ENCODE measurements around the gene ATP5F1A.
"Not testable (repeated sequence)": the region's sequence is repeated elsewhere in the genome, so short reads cannot be mapped to it uniquely, and the experiment has no call there.

ATP5F1A gene

GRCh38 chr18:46072959-46073358 is 25.1 kb downstream of the ATP5F1A start:
- DNase-seq, result no peak

GRCh38 chr18:46072376-46072867 is 25.7 kb downstream of the ATP5F1A start:
- no peak for DNase-seq

GRCh38 chr18:46071653-46072375 is 26.3 kb downstream of the ATP5F1A start, which contains the start of gene PSTPIP2:
Gene PSTPIP2 (minus strand): TSS chr18:46072260. CDS start chr18:46072188, 72 bp downstream.
- peak; percentile 77 for DNase-seq

DNA sequence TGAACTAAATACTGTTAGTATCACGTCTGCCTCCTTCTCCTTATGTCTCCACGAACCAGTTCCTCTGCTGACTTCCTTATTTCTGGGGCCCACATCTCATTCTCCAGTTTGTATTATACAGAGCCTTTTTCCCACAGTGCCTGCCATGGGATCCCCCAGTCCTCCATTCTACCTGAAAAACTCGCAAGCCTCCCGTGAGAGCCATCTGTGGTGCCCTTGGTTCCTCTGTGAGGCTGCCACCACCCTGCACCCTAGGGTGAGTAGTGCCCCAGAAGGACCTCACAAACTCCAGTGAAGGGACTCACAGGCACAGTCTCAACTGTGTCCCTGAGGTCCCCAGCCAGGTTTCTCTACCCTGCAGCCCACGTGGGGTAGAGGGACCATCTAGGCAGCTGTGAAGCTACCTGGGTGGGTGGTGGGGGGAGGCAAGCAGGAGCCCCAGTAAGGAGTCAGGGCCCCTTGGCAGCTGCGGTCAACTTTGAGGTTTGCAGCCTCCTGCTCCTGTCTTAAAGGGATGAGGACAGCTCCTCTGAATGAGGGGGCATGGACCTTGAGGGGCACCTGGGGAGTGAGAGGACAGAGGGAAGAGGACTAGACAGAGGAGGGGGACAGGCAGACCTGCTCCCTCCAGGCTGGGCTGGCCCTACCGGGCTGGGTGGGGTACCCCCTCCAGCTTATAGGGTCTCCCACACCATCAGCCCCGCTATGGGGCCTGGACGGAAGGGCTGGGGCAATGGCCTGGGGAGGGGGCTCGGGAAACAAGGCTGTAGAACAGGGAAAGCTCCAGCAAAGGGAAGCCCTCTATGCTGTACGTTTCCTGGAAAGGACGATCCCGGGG is 27.1 kb downstream of the ATP5F1A start:
- DNase-seq, result peak; percentile 32

DNA sequence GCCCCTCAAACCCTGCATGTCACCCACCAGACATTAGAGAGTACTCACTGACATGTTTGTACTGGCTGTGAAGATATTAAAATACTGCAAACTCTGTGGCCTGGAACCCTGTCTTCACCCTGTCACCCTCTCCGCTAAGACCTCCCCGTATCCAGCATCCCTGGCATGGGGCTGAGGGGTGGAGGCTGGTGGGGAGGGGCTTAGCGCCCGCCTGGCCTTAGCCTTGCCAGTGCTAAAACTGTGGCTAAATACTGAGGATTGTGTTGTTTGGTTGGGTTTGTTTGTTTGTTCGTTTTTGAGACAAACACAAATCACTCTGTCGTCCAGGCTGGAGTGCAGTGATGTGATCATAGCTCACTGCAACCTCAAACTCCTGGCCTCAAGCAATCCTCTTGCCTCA is 27.9 kb downstream of the ATP5F1A start:
- DNase-seq, result no peak

DNA sequence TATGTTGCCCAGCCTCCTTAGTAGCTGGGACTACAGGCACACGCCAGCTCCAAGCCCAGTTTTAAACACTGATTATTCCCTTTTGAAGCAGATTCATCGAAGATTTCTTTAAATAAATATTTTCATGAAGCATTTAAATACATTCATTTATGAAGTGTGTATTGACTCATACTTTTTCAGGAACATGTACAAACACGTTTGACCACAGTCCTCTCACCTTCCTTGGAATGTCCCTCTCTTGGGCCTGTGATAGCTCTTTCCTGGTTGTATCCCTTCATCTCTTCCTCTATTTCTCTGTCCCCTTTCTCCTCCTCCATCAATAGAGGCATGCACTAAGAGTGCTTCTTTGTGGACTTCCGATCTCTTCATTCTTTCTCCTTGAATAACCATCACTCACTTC is 28.6 kb downstream of the ATP5F1A start:
- no peak for DNase-seq

- no peak for DNase-seq
These were observed 29.3 kb downstream of the ATP5F1A start for GRCh38 chr18:46068763-46069162.

DNA sequence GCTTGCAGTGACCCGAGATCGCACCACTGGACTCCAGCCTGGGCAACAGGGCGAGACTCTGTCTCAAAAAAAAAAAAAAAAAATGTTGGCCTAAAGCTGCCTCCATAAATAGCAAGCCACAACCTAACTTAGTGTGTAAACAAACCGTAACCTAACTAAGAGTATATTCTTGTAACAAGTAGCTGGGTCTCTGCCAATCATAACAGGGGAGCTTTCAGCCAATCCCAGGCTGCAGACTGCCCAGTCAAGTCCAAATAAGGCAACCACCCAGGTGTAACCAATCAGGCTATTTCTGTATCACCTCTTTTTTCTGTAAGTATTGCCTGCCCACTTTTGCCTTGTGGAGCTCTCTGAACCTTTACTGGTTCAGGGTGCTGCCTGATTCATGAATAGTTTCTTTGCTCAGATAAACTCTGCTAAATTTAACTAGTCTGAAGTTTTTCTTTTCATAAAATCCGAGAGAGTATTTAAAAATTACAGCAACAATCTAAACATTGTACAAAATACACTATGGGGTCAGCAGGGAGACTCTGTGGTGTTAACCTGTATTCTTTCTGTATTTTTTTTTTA is 30.6 kb downstream of the ATP5F1A start:
- no peak for DNase-seq

DNA sequence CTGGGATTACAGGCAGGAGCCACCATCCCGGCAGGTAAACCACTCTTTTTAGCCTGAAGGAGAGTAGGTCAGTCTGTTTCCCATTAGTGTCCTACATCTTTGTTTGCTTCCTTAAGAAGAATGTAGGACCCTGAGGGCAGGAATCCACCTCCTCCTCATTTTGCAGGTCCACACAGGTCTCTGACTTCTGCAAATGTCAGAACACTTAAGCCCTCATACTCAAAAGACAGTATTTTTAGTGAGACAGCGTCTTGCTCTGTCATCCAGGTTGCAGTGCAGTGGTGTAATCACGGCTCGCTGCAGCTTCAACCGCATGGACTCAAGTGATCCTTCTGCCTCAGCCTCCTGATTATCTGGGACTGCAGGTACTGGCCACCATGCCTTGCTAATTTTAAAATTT is 35.3 kb downstream of the ATP5F1A start:
- DNase-seq, result no peak

DNA sequence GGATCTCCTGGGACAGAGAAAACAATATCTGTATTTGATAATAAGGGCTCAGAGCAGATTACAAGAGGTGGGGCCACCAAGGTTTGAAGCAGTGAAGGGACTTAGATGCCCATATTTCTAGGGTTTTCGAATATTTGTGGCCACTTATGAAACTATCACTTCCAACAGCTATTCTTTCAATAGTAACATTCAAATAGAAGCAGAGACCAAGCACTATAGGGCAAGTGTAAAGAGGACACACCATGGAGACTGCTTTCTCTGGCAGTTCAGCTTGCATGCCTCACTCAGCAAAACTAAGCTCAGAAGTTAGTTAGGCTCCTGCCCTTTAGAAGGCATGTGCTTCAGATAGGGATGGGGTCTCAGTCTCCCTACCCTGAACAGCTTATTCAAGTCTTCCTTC is 36.3 kb downstream of the ATP5F1A start:
- no peak for DNase-seq

- no peak for DNase-seq
These were observed 36.7 kb downstream of the ATP5F1A start for GRCh38 chr18:46061387-46061786.

GRCh38 chr18:46060359-46060841 is 37.7 kb downstream of the ATP5F1A start:
- no peak for DNase-seq

DNA sequence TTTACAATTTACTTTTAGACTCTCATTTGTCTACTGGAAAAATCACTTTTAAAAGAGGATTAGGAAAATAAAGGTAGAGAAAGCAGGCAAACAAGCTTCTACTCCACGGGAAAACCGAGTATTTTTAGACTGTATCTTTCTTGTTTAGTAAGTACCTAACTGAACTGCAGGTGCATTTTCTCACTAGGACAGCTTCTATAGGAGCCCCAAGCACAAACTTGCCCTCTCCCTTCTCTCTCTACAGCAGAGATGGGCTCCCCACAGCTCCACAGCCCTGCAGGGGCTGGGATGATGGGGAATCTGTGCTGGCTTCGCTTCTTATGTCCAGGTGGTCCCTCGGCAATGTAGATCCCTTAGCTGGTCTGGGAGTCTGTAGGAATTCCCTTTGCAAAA is 42.3 kb downstream of the ATP5F1A start:
- DNase-seq, result no peak

- no peak for DNase-seq
These were observed 42.9 kb downstream of the ATP5F1A start for GRCh38 chr18:46054956-46055837.

GRCh38 chr18:46053368-46054095 is 44.6 kb downstream of the ATP5F1A start:
- DNase-seq, result no peak

DNA sequence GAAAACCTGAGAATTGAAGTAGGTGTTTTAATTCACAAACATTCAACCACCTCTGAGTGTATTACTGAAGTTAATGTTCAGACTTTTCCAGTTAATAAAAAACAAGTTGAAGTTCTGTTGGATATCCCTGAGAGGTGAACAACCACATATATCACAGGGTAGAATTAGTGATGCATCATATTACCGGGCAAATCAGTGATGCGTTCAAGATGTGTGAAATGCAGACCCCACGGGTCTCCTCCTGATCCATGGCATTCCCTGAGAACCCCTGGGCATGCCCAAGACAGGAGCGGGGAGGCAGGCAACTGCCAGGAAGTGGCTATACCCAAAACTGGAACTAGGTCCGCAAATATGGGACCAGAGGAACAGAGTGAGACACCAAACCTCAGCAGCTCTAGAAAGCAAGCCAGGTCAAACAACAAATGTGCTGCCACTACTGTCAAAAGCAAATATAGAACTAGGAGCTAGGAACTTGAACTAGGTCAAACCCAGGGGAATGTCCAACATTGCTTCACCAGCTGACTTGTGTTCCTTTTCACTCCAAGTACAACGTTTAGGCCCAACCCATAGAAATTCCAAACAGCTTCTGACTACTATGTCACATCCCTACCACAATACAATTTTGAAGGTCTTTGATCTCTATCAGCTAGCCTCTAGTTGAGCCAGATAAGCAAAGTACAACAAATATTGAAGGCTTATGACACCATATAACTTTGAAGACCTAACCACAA is 46.2 kb downstream of the ATP5F1A start:
- DNase-seq, result no peak

DNA sequence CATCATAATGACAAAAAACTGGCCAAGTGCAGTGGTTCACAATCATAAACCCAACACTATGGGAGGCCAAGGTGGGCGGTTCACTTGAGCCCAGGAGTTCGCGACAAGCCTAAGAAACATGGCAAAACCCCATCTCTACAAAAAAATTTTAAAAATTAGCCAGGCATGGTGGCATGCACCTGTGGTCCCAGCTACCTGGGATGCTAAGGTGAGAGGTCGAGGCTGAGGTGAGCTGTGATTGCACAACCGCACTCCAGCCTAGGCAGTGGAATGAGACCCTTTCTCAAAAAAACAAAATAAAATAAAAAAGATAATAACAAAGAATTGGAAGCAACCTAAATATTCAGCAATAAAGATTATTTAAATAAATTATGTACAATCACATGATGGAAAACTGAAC is 47.8 kb downstream of the ATP5F1A start:
- DNase-seq, result no peak

GRCh38 chr18:46048641-46049040 is 49.5 kb downstream of the ATP5F1A start:
- DNase-seq, result no peak

DNA sequence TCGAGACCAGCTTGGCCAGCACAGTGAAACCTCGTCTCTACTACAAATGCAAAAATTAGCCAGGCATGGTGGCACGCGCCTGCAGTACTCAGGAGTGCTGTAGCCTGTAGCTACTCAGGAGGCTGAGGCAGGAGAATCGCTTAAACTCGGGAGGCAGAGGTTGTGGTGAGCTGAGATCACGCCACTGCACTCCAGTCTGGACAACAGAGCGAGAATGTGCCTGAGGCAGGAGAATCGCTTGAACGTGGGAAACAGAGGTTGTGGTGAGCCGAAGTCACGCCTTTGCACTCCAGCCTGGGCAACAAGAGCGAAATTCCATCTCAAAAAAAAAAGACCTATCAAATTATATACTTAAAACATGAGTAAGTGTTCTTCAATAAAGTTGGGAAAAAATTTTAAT is 50.7 kb downstream of the ATP5F1A start:
- not testable (repeated sequence) for DNase-seq

DNA sequence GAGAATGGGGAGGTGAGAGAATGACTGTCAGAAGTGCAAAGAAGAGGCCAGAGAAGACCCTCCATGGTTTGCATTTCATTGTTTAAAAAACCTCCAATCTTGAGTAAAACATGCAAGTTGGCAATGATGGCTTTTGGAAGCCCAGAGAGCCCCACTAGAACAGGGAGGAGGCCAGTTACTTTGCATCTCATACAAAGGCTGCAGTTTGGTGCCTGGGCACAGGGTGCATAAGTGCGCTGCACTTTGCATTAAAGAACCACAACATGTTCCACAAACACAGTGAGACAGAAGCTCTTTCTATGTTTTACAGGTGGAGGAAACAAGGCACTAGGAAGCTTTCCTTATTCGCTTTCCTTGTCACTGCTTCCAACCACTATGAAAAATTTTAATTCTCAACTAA is 51.4 kb downstream of the ATP5F1A start:
- DNase-seq, result no peak

- DNase-seq, result no peak
These were observed 52.0 kb downstream of the ATP5F1A start for GRCh38 chr18:46046126-46046525.

Data from stimulated activated CD4-positive, alpha-beta T cell treated with anti-CD3 and anti-CD28 coated beads, Interleukin-15, amount 100 ng/mL, for 24 hours (primary cell).